ENCODE measurements around the gene RBM17.

The RBM17 gene

GRCh38 chr10:6144406-6145165 is 55.8 kb downstream of the RBM17 start:
- no peak for TF ChIP-seq ZFX (IDR thresholded peaks at IDR 0.05; ENCODE audit: borderline replicate concordance)
- no peak for TF ChIP-seq CTCF (IDR thresholded peaks at IDR 0.05)
- peak overlapping the region; percentile 40; the same call in 1 of the 2 replicates for H3K27ac ChIP-seq

GRCh38 chr10:6145166-6145987 is 56.5 kb downstream of the RBM17 start:
- H3K27ac ChIP-seq: peak overlapping the region; percentile 40; the same call in 1 of the 2 replicates
- no peak for TF ChIP-seq ZFX (IDR thresholded peaks at IDR 0.05; ENCODE audit: borderline replicate concordance)
- no peak for TF ChIP-seq CTCF (IDR thresholded peaks at IDR 0.05)

- H3K27ac ChIP-seq: no peak overlapping the region
- TF ChIP-seq CTCF (IDR thresholded peaks at IDR 0.05) (no peak), ZFX (IDR thresholded peaks at IDR 0.05; ENCODE audit: borderline replicate concordance) (no peak)
These were observed 57.4 kb downstream of the RBM17 start for GRCh38 chr10:6146013-6146785.

GRCh38 chr10:6146921-6147320 is 58.1 kb downstream of the RBM17 start:
- H3K27ac ChIP-seq: no peak overlapping the region
- TF ChIP-seq CTCF (IDR thresholded peaks at IDR 0.05) (no peak), ZFX (IDR thresholded peaks at IDR 0.05; ENCODE audit: borderline replicate concordance) (no peak)

- no peak overlapping the region for H3K27ac ChIP-seq
- TF ChIP-seq CTCF (IDR thresholded peaks at IDR 0.05): no peak
- TF ChIP-seq ZFX (IDR thresholded peaks at IDR 0.05; ENCODE audit: borderline replicate concordance): no peak
These were observed 59.4 kb downstream of the RBM17 start for GRCh38 chr10:6148251-6148701.

GRCh38 chr10:6148908-6149307 is 60.1 kb downstream of the RBM17 start:
- no peak for TF ChIP-seq CTCF (IDR thresholded peaks at IDR 0.05)
- TF ChIP-seq ZFX (IDR thresholded peaks at IDR 0.05; ENCODE audit: borderline replicate concordance): no peak
- no peak overlapping the region for H3K27ac ChIP-seq

All from 22Rv1 (cell line).